DMS 273 (cell line): ENCODE data around the gene NDUFA13.

Experiments
- DNase-seq: peaks from one replicate; lab custom pipeline; 2025; ENCODE audit not compliant: unreplicated experiment; lab: John Stamatoyannopoulos, UW

NDUFA13 gene

DNA sequence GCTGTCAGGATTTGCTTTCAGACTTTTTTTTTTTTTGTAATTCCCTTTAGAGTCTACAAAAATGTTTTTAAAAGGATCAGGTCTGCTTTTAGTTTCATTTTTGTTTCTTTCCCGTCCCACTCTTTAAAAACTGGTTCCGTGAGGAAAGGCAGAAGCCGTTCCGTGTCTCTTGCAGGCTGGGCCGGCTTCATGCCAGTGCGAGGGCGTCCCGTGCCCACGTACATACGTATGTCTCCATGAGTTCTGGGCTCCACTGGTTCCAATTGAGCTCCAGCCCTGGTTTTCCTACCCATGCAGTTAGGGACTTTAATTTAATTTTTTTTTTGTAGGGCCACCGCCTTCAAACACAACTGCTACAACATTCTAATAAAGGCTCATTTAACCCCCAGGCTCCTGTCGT is 9.4 kb upstream of the NDUFA13 start:
- DNase-seq, result no peak

DNA sequence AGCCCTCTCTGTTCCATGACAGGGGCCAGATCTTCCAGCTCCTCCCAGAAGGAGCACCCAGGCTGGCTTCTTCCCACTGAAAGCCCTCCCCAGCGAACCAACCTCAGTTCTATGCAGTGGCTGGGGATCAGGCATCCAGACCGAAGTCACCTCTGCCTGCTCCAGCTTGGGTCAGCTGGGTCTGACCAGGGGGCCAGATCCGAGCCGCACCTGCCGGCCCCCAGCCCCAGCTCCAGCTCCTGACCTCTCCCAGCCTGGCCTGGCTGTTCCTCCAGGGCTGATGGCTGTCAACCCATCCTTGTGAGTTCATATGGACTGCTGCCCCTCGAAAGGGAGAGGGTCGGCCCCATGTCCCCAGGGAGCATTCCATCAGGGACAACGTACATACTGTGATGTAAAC is 8.7 kb upstream of the NDUFA13 start:
- no peak for DNase-seq

DNA sequence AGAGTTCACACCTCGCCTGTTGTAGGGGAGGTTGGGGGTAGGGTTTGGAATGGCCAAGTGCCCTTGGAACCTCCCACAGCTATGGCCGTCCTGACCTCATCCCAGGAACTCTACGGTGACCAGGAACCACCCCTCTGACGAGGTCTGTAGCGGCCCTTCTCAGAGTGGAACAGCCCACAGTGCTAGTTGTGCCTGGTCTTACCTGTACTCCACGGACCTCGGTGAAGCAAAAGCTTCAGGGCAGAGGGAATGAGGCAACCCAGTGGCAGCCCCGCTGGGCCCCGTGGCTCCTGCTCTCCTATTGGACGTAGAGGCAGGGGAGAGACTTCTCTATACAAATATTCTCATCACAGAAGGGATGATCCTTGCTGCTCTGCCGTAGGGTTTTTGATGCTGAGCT is 7.8 kb upstream of the NDUFA13 start:
- DNase-seq, result no peak

DNA sequence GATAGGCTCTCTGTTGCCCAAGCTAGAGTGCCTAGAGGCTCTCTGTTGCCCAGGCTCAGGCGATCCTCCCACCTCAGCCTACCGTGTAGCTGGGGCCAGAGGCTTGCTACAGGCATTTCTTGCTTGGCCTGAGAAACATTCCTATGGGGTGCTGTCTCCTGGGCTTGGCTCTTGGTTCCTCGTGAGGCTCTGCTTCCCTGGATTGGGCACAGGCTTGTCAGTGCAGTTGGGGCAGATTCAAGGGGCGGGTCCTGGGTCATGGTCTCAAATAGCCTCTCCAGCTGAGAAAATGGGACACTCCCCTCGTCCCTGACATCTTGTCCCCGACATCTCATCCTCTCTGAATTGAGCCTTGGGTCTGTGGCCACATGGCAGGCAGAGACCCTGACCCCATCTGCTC is 5.6 kb upstream of the NDUFA13 start:
- DNase-seq, result peak; percentile 74

DNA sequence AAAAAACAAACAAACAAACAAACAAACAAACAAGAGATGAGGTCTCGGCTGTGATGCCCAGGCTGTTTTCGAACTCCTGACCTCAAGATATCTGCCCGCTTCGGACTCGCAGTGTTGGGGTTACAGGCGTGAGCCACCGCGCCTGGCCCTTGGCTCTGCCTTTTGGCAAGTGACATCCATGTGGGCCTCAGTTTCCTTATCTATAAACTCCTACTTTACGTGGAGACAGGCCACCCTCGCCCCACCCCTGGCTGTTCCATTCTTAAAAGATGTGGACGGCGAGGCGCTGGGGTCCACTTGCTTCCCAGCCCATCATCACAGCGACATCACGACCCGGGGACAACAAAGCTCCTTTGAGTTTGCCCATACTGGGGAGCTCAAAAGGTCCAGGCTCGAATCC is 2.3 kb upstream of the NDUFA13 start:
- no peak for DNase-seq

DNA sequence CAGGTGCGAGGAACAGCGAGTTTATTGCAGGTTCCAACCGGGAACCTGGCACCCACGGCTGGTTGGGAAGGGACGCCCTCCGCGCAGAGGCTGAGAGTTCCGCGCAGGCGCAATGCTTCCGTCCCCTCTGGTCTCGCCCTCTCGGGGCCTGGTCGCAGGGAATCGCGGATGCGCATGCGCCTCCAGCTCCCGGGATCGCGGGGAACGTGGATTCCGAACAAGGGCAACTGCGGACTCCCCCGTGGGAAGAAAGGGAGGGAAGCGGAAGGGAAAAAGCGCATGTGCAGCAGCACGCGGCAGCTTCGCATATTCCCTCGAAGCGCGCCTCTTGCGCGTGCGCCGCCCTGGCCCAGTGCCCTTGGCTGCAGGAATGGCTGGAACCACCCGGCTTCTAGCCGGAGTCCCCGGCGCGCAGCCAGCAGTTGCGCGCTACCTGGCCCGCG is 1.8 kb upstream of the NDUFA13 start:
- no peak for DNase-seq

DNA sequence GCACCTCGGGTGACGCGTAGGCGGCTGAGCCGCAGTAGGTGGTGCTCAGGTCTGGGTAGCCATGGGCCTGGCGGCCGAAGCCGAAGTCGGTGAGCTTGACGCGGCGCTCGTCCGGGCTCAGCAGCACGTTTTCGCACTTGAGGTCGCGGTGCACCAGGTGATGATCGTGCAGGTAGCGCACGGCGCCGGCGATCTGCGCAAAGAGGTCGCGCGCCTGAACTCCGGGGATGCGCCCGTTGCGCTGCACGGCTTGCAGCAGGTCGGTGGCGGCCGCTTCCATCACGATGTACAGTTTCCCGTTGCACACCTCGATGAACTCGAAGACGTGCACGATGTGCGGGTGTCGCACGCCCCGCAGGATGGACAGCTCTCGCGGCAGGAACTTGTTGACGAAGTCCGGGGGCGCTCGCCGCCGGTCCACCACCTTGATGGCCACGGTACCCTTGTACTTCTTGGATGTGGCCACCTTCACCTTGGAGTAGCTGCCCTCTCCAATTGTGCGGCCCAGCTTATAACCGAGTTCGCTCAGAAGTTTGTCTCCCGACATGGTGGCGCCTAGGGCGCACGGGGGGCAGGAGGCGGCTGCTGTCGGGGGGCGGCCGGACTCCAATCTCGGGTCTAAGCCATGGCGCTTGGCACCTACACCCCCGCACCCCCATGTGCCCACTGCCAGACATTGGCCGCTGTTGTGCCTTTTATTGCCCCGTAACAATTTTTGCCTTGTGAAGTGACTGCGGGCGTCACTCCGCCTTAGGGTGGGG is 964 bp upstream of the NDUFA13 start, which contains the start of gene TSSK6:
Gene TSSK6, minus strand, starts transcription at position 668 of the 761 bp plus-strand sequence. Its CDS starts 121 bp downstream, at position 547.
- DNase-seq, result no peak

DNA sequence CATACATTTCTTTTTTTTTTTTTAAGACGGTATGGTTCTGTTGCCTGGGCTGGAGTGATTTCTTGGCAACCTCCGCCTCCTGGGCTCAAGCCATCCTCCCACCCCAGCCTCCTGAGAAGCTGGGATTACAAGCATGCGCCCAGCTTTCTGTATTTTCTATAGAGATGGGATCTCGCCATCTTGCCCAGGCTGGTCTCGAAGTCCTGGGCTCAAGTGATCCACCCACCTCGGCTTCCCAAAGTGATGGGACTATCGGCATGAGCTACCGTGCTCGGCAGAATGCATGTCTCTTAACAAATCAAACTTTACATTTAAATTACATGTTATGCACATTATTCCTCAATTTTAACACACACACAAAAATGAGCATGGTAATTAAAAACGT is 1.2 kb downstream of the NDUFA13 start:
- DNase-seq, result no peak

DNA sequence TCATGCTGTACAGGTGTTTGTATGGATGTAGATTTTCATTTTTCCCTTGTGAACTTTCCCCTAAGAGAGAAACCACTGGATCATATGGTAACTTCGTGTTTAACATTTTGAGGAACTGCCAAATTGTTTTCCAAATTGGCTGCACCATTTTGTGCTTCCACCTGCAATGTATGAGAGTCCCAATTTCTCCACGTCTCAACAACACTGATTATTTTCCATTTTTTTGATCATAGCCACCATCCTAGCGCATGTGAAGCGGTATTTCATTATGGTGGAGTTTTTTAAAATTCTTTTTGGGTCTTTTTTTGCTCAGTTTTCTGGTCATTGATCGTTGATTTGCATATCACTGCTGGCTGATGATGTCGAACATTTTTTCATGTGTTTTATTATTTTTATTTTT is 5.0 kb downstream of the NDUFA13 start:
- DNase-seq, result no peak

DNA sequence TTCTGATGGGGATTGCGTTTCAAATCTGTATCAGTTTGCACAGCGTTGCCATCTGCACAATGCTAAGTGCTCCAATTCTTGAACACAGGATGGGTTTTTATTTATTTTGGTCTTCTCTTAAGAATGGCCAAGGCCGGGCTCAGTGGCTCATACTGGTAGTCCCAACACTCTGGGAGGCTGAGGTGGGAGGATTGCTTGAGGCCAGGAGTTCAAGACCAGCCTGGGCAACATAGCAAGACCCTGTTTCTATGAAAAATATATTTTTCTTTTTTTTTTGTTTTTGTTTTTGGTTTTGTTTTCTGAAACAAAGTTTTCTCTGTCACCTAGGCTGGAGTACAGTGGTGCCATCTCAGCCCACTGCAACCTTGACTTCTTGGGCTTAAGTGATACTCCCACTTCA is 7.2 kb downstream of the NDUFA13 start:
- no peak for DNase-seq

DNA sequence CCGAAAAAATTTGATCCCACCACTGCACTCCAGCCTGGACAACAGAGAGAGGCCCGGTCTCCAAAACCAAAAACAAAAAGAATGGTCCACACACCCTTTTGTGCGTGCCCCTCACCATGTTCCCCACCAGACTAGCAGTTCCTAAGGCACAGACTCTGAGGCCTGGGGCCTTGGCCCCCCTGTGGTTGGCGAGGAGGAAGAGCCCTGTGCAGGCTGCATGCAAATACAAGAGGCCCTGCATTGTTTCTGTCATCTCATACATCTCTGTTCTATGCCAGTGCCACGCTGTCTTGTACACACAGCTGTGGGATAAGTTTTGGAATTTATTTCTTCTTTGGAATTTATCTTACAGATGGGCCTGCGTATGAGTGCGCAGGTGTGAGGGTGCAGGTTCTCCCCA is 8.0 kb downstream of the NDUFA13 start:
- DNase-seq, result no peak

DNA sequence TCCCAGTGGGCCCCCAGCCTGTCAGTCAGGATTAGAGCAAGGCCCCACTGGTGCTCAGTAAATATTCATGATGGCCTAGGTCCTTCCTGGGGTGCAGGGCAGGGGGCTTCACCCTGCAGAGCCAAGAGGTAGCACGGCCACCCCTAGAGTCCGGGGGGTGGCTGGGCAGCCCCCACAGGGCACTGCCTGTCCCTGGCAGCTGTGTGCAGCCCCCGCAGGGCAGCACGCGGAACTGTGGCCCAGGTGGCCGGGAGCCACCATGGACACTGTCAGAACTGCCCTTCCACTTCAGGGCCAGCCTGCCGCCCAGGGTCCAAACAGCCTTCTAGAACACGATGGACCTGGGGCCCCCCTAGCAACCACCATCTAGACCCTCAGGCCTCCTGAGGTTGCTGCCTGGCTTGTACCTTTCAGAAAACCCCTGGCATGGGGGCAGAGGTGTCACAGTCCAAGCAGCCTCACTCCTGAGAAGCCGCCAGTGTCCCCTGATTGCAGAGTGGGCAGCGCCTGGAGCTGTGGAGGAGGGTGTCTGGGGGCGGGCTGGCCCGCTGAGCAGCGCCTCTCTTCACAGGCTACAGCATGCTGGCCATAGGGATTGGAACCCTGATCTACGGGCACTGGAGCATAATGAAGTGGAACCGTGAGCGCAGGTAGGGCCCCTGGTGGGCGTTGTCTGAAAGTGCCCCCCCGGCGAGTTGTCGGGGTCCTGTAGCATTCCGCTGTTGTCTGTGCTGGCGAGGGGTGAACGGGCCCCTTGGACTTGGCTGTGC is 9.8 kb downstream of the NDUFA13 start:
- DNase-seq, result no peak

DNA sequence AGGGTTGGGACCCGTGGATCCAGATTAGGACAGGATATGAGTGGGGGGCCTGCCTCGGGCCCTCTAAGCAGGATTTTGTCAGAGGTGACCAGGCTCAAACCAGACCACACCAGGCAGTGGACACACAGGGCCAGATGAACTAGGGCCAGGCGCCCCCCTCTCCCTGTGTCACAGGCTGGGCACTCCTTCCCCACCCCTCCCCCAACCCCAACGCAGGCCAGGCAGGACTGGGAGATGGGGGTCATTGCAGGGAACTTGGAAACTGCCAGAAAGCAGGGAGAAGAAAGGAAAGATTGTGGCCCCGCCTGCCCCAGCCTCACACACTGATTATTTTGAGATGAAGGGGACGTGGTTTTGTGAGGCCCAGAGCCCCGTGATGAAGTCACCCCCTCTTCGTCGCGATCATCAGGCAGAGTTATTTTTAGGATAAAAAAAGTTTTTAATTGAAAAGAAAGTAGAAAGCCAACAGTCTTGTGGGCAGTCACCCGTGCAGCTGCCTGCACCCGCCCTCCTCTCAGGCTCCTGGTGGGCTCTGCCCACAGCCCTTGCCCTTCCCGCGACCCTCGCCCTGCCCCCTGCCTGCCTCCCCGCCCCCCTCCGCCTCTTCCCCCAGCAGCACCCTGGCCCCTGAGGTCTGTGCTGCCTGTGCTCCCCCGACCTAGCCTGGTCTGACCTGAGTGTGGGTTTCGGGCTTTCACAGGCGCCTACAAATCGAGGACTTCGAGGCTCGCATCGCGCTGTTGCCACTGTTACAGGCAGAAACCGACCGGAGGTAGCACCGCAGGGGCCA is 10.8 kb downstream of the NDUFA13 start:
- no peak for DNase-seq

DNA sequence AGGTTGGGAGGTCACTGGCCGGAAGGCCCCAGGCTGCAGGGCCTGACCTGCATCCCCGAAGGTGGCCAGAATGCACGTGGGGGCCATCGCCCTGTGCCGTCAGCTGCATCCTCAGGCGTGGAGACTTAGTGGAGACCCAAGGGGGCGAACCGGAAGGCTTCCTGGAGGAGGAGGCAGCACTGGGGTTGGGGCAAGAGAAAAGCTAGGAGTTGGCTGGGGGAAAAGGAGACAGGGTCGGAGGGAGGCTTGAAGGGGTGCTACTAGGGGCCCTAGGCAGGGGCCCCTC is 11.3 kb downstream of the NDUFA13 start:
- no peak for DNase-seq

DNA sequence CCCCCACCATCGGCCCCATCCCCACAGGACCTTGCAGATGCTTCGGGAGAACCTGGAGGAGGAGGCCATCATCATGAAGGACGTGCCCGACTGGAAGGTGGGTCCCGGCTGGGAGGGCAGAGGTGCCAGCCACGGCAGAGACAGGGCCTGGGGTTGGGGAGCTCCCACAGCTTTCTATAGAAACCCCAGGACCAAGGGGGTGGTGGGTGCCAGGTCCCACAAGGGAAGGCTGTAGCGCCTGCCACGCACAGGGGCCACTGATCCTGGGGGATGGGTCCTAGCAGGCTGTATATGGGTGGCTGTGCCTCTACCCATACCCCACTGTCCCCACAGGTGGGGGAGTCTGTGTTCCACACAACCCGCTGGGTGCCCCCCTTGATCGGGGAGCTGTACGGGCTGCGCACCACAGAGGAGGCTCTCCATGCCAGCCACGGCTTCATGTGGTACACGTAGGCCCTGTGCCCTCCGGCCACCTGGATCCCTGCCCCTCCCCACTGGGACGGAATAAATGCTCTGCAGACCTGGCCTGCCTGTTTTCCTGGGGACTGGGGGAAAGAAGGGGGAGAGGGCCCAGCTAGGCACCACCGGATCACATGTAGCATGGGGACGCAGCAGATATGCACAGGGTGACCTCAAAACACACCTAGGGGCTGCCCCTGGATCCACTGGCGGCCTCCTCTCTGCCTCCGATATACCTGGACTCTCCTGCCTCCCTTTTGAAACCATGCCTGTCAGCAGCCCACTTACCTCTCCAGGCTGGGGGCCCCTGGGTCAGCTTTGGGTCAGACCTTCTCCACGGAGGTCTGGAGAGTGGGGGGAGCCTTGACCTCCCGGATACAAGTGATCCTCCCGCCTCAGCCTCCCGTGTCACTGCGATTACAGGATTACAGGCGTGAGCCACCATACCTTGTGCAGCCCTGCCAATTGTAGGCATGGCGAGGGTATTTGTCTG is 11.9 kb downstream of the NDUFA13 start:
- no peak for DNase-seq

DNA sequence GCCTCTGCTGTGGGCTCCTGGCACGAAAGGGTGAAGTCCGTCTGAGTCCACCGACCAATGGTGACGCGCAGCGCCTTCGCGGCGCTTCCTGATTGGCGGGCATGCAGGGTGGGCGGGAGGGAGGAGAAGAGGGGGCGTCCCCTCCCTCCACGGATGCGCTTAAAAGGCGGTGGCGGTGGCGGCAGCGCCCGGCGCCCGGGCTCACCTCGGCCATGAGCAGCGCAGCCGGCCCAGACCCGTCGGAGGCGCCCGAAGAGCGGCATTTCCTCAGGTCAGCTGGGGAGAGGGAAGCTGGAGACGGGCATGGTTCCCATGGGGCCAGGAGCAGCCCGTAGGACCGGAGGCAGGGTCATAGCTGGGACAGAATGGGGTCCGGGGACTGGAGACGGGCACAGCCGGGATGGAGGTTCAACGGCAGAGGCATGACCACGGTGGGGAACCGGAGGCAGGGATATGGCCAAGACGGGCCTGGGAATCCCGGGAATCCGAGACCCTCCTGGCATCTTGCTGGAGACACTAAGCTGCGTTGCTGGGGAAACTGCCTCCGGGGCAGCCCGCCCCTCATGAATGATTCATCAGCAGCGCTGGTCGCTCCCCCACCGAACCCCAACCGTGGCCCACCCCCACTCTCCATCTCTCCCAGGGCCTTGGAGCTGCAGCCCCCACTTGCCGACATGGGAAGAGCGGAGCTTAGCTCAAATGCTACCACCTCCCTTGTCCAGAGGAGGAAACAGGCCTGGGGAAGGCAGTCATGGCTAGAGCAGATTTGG is 12.9 kb downstream of the NDUFA13 start, which contains the start of gene YJEFN3:
Gene YJEFN3, plus strand, starts transcription at position 191 of the 770 bp plus-strand sequence. Its CDS starts 22 bp downstream, at position 213.
- DNase-seq, result no peak

DNA sequence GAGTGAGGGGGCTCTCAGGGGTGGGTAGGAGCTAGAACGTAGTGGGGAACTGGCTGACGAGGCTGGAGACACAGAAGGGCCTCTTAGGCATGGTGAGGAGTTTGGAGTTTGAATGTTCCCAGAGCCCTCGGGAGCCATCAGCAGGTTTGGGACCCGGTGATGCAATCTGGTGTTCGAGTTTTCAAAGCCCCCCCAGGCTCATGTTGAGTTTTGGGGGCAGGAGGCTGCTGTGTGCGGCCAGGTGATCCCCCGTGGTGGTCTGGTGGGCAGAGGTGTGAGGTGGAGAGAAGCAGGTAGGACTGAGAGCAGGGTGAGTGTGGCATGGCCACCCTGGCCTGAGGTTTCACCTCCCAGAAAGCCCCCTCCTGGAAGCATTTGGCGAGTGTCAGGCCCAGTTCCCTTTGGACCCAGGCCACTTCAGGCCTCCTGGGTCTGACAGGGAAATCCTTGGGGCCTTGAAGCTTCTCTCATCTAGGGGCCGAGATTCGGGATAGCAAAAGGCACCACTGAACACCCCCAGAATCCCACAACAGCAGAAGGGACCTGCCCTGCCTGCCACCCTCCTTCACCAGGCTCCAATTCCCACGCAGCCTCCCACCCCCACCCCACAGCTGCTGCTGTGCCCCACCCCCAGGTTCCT is 13.9 kb downstream of the NDUFA13 start:
- no peak for DNase-seq

DNA sequence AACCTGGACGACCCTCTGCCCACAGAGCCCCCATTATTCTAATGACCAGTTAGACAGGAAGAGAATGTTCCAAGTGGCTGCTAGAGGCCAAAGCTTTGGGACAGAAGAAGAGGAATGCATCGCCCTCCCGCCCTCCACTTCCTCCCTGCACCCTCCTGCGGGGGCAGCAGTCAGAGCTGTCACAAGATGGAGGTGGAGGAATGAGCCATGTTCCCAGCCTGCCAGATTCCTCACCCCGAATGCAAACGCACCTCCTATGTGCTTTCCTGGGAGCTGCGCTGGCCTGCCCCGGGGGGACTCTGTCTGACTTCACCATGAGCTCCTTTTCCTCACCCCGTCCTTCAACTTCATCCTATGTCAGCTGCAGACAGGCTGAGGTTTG is 14.4 kb downstream of the NDUFA13 start:
- DNase-seq, result peak; percentile 45

DNA sequence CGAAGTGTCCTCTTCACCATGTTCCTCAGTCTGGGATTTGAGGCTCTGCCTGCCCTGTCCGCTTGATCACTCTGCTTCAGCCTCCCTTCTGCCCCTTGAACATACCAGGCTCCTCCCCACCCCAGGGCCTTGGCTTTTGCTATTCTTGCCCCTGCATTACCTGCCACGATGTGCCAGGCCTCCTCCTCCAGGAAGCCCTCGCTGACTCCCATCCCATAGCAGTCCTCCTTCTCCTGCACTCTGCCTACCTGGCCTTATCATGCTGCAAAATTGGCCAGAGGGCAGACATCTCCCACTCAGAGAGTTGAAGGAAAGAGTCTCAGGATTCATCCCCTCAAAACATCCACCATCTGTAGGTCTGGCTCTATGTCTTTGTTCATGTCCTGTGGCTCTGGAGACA is 14.9 kb downstream of the NDUFA13 start:
- no peak for DNase-seq
